ENCODE data around the gene CDC5L.

- no peak for TF ChIP-seq POLR2A (IDR thresholded peaks at IDR 0.05)
- no peak for TF ChIP-seq CTCF (IDR thresholded peaks at IDR 0.05)
Measured at GRCh38 chr6:44496665-44497369, 109.3 kb downstream of the CDC5L start.
